ENCODE measurements around the gene PFKL.

The PFKL gene

DNA sequence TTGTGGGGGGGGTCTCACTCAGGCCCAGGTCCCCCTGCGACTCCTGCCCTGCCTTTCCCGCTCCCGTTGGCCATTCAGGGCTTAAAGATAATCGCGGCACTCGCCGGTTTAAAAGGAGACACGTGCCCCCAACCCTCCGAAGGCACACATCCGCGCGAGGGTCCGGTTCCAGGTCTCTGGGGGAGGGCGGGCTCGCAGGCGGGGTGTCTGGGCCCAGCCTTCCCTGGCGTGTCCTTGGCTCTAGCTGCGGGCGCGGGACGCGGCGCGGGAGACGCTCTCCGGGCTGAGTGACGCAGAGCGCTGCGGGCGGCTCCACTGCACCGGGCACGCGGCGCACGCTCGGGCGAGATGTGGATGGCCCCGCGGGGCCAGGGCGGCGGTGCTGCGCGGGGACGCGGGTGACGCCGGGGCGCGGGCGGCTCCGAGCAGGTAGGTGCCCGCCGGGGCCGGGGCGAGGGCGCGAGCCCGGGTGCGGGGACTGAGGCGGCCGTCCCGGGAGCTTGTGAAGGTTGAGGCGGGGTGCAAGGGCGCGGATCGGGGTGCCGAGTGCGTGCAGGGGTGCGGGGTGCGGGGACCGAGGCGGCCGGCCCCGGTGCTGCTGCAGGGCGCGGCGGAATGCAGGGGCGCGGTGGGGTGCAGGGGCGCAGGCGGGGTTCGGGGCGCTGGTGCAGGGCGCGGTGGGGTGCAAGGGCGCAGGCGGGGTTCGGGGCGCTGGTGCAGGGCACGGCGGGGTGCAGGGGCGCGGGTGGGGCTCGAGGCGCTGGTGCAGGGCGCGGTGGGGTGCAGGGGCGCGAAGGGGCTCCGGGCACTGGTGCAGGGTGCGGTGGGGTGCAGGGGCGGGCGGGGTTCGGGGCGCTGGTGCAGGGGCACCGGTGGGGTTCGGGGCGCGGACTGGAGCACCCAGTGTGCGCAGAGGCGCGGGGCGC, 50.3 kb downstream of the PFKL start:
- Histone ChIP-seq H3K4me1 (ENCODE audit: control insufficient read depth, insufficient read depth, low read length, poor library complexity, severe bottlenecking) (no peaks in the 10 kb centered on the region), H3K36me3 (ENCODE audit: control insufficient read depth, insufficient read depth, low read length) (no peaks in the 10 kb centered on the region), H3K9me3 (ENCODE audit: control insufficient read depth, low read length) (no peaks in the 10 kb centered on the region), H3K27ac (ENCODE audit: low read depth, low read length, severe bottlenecking) (no peak overlapping the region), H3K4me3 (ENCODE audit: extremely low read depth, insufficient read depth, low read length, poor library complexity, severe bottlenecking) (no peak overlapping the region)
- WGBS, 2 experiments (ENCODE audit: insufficient coverage in 2 of 2): 94 to 96% methylated on average over 81 to 106 of the region's 113 CpGs

DNA sequence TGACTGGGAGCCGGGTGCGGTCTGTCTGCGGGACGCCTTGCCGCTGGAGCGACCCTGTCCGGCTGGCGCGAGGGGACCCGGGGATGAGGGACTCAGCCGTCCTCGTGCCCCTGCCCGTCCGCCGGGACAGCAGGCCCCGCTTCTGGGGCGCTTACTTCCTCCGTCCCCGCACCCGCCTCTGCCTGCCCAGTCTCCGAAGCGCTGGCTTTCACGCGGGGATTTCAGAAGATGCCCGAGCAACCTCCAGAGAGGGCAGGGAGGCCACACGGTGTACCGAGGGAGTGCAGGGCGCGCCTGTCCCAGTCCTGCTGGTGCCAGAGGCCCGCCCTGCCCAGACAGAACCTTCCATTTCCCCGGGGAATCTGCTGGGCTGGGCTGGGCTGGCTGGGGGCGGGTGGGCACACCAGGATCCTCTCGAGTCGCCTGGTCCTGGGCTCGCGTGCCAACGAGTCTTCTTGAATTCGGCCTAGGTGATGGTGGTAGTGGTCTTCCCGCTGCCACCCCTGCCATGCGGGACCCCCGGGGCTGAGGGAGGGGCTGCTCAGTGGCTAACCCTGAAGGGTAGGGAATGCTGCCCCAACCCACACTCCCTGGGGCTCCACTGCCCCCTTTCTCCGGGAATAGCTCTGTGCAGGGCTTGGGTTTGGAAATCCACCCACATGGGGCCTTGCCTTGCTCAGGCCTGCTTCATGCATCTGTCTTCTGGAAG, 51.1 kb downstream of the PFKL start:
- H3K9me3 ChIP-seq (ENCODE audit: control insufficient read depth, low read length): no peaks in the 10 kb centered on the region
- H3K27ac ChIP-seq (ENCODE audit: low read depth, low read length, severe bottlenecking): no peak overlapping the region
- H3K36me3 ChIP-seq (ENCODE audit: control insufficient read depth, insufficient read depth, low read length): no peaks in the 10 kb centered on the region
- H3K4me1 ChIP-seq (ENCODE audit: control insufficient read depth, insufficient read depth, low read length, poor library complexity, severe bottlenecking): no peaks in the 10 kb centered on the region
- no peak overlapping the region for H3K4me3 ChIP-seq (ENCODE audit: extremely low read depth, insufficient read depth, low read length, poor library complexity, severe bottlenecking)
- 94 to 95% methylated on average over 30 to 38 of the region's 42 CpGs for WGBS, 2 experiments (ENCODE audit: insufficient coverage in 2 of 2)

DNA sequence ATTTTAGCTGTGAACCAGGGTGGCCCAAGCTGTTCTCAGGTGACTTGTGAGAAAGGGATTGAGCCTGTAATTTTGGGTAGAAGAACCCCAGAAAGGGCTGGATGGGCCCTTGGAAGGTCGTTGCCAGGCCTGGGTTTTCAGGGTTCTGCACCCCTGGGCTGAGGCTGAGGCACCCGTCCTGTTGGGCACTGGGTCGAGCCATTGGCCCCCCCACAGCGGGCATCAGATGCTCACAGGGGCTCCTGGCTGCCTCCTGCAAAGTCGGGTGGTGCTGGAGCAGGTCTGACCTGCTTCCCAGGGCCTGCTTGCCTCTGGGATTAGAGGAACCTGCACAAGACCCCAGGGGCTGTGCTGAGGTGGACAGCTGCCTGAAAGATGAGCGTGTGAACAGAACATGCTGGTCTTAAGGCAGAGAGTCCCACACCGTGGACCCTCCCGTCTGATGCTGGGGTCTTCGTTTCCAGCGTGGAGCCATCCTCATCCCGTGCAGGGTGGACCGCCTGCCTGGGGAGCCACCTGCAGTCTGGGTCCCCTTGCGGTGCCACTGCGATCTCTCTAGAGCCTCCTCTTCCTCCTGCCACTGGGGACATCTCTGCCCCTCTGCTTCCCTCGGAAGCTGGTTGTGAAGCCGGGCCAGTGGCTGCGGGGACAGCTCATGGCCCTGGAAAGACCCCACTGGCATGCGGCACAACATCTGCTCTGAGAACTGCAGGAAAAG, 51.8 kb downstream of the PFKL start:
- H3K36me3 ChIP-seq (ENCODE audit: control insufficient read depth, insufficient read depth, low read length): no peaks in the 10 kb centered on the region
- no peak overlapping the region for H3K27ac ChIP-seq (ENCODE audit: low read depth, low read length, severe bottlenecking)
- WGBS, 2 experiments (ENCODE audit: insufficient coverage in 2 of 2): 90 to 92% methylated on average over 15 to 18 of the region's 18 CpGs
- H3K4me3 ChIP-seq (ENCODE audit: extremely low read depth, insufficient read depth, low read length, poor library complexity, severe bottlenecking): no peak overlapping the region
- no peaks in the 10 kb centered on the region for H3K4me1 ChIP-seq (ENCODE audit: control insufficient read depth, insufficient read depth, low read length, poor library complexity, severe bottlenecking)
- no peaks in the 10 kb centered on the region for H3K9me3 ChIP-seq (ENCODE audit: control insufficient read depth, low read length)

DNA sequence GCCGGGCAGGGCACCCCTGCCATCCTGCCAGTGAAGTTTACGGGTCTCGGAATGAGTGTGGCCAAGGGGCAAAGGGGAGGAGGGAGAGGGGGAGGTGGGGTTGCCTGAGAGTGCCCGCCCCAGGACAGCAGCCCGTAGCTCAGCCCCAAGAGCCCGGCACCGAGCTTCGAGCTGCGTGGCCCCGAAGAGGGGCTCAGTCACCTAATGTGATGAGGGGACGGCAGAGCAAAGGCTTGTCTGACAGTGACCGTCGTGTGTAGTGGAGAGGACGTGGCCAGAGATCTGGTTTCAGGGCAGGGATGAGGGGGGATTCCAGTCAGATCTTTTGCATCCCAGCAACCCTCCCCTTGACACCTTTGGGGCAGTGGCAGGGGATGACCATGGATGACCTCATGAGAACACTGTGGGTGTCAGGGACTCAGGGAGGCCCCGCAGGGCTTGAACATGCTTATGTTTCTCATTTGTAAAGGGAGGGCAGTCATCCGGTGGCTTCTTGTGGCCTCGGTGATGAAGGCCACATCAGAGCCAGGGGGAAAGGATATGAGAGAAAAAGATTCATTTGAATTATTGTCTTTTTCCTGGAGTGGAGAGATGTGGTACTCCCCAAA, 52.5 kb downstream of the PFKL start:
- H3K4me1 ChIP-seq (ENCODE audit: control insufficient read depth, insufficient read depth, low read length, poor library complexity, severe bottlenecking): no peaks in the 10 kb centered on the region
- H3K9me3 ChIP-seq (ENCODE audit: control insufficient read depth, low read length): no peaks in the 10 kb centered on the region
- no peak overlapping the region for H3K27ac ChIP-seq (ENCODE audit: low read depth, low read length, severe bottlenecking)
- 93 to 95% methylated on average over 9 to 17 of the region's 17 CpGs for WGBS, 2 experiments (ENCODE audit: insufficient coverage in 2 of 2)
- no peaks in the 10 kb centered on the region for H3K36me3 ChIP-seq (ENCODE audit: control insufficient read depth, insufficient read depth, low read length)
- no peak overlapping the region for H3K4me3 ChIP-seq (ENCODE audit: extremely low read depth, insufficient read depth, low read length, poor library complexity, severe bottlenecking)

DNA sequence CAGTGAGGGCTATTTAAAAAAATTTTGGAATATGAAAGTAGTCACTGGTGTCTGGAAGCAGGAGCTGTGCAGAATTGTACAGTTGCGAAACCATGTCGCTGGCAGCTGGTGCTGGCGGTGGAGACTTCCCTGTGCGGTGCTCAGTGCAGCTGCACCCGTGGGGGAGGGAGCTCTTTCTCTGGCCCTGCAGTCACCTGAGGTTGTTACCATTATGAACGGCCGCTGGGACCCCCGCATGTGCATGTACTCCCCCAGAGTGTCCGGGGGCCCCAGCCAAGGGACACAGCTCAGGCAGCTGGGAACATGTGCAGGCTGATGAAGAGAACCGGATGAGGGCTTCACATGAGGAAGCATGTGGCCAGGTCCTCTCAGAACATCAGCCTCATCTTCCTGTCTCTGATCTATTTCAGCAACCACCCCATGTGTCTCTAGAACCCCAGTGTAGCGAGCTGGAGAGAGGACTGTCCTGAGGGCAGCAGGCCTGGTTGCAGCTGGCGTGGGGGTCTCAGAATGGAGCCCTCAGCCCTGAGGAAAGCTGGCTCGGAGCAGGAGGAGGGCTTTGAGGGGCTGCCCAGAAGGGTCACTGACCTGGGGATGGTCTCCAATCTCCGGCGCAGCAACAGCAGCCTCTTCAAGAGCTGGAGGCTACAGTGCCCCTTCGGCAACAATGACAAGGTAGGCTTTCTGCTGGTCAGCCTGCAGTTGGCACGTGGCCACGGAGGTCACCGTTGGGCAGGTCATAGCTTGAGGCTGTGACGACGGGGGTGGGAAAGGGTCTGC, 53.5 kb downstream of the PFKL start, which contains the start of gene TRPM2:
TSS of gene TRPM2 (plus strand) at position 431 of the 780 bp plus-strand sequence. CDS start at position 511, 80 bp downstream.
- 94 to 96% methylated on average over 18 to 20 of the region's 21 CpGs for WGBS, 2 experiments (ENCODE audit: insufficient coverage in 2 of 2)
- Histone ChIP-seq H3K36me3 (ENCODE audit: control insufficient read depth, insufficient read depth, low read length) (no peaks in the 10 kb centered on the region), H3K4me3 (ENCODE audit: extremely low read depth, insufficient read depth, low read length, poor library complexity, severe bottlenecking) (no peak within 1 kb of the TSS), H3K27ac (ENCODE audit: low read depth, low read length, severe bottlenecking) (no peak within 1 kb of the TSS), H3K4me1 (ENCODE audit: control insufficient read depth, insufficient read depth, low read length, poor library complexity, severe bottlenecking) (no peaks in the 10 kb centered on the region), H3K9me3 (ENCODE audit: control insufficient read depth, low read length) (no peaks in the 10 kb centered on the region)

DNA sequence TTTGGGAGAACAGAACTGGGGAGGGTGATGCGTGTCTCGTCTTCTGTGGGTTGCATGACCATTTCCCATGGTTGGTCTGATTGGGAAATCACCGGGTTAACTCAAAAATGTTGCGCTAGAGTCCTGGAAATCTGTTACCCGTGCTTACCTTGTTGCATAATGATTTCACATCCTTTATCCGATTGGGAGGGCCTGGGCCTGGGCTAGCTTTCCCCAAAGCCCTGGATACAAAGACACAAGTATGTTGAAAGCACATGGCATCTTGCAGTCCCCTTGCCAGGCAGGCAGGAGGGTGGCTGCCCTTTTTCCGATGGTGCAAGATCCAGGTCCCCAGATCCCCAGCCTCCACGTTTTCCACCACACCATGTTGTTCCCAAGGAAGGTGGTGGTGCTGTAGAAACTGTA, 54.1 kb downstream of the PFKL start:
- 92 to 93% methylated on average over 6 to 7 of the region's 8 CpGs for WGBS, 2 experiments (ENCODE audit: insufficient coverage in 2 of 2)
- H3K9me3 ChIP-seq (ENCODE audit: control insufficient read depth, low read length): no peaks in the 10 kb centered on the region

DNA sequence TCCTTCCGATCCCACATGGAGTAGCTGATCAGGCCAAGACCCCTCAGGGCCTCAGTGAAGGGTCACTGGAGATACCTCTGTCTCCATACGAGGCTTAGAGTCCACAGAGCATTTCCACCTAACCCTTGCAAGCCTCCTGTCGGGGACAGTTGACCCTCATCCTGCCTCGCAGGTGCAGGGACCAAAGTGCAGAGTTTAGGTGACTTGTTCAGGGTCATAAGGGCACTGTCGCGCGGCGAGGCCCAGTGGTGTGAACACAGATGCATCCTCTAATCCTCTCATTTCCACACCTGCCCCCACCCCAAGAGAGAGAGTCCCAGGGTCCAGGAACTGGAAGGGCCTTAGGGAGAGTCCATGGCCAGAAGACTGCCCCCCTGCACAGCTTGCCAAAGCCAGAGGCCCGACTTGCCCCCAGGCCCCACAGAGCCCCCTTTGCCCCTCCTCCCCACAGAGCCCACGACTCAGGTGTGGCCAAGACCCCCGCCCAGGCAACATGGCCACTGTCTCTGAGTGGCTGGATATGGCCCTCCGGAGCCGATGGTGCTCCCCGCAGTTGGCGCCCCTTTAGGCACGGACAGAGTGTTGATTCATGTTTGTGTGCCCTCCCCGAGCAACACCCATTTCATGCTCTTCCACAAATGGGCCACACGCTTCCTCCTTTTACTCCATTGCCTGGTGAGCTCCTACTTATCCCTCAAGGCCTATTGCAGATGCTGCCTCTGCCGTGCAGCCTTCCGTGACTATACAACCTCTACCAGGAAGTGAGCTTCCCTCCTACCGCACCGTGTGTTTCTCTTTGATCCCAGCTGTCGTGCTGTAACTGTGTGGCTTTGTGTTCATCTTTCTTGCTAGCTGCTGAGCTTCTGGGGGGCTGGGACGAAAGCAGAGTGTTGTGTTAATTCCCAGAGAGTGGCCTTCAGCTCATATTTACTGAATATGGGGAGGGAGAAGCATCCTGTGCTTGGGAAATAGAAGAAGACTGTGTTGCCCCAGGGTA, 55.2 kb downstream of the PFKL start:
- Histone ChIP-seq H3K9me3 (ENCODE audit: control insufficient read depth, low read length) (no peaks in the 10 kb centered on the region), H3K36me3 (ENCODE audit: control insufficient read depth, insufficient read depth, low read length) (no peaks in the 10 kb centered on the region), H3K27ac (ENCODE audit: low read depth, low read length, severe bottlenecking) (no peak overlapping the region), H3K4me1 (ENCODE audit: control insufficient read depth, insufficient read depth, low read length, poor library complexity, severe bottlenecking) (no peaks in the 10 kb centered on the region), H3K4me3 (ENCODE audit: extremely low read depth, insufficient read depth, low read length, poor library complexity, severe bottlenecking) (no peak overlapping the region)
- WGBS, 2 experiments (ENCODE audit: insufficient coverage in 2 of 2): 90 to 94% methylated on average over 14 to 24 of the region's 24 CpGs

More for the DNA sequence above, 54.1 kb downstream of the PFKL start:
- H3K4me3 ChIP-seq (ENCODE audit: extremely low read depth, insufficient read depth, low read length, poor library complexity, severe bottlenecking): no peak overlapping the region
- no peaks in the 10 kb centered on the region for H3K36me3 ChIP-seq (ENCODE audit: control insufficient read depth, insufficient read depth, low read length)
- no peaks in the 10 kb centered on the region for H3K4me1 ChIP-seq (ENCODE audit: control insufficient read depth, insufficient read depth, low read length, poor library complexity, severe bottlenecking)
- no peak overlapping the region for H3K27ac ChIP-seq (ENCODE audit: low read depth, low read length, severe bottlenecking)

DNA sequence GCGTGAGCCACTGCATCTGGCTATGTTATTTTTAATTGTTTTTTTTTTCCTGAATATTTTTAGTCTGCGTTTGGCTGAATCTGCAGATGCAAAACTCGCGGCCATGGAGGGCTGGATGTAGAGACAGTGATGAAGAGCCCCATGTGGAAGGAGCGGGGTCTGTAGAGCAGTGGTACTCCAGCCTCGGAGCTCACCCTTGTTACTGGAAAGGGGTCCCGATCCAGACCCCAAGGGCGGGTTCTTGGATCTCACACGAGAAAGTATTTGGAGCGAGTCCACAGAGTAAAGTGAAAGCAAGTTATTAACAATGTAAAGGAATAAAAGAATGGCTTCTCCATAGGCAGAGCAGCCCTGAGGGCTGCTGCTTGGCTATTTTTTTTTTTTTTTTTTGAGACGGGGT, 56.3 kb downstream of the PFKL start:
- 90 to 94% methylated on average over 10 to 11 of the region's 11 CpGs for WGBS, 2 experiments (ENCODE audit: insufficient coverage in 2 of 2)
- no peaks in the 10 kb centered on the region for H3K9me3 ChIP-seq (ENCODE audit: control insufficient read depth, low read length)
- no peaks in the 10 kb centered on the region for H3K4me1 ChIP-seq (ENCODE audit: control insufficient read depth, insufficient read depth, low read length, poor library complexity, severe bottlenecking)
- no peaks in the 10 kb centered on the region for H3K36me3 ChIP-seq (ENCODE audit: control insufficient read depth, insufficient read depth, low read length)
- H3K4me3 ChIP-seq (ENCODE audit: extremely low read depth, insufficient read depth, low read length, poor library complexity, severe bottlenecking): no peak overlapping the region
- H3K27ac ChIP-seq (ENCODE audit: low read depth, low read length, severe bottlenecking): no peak overlapping the region

DNA sequence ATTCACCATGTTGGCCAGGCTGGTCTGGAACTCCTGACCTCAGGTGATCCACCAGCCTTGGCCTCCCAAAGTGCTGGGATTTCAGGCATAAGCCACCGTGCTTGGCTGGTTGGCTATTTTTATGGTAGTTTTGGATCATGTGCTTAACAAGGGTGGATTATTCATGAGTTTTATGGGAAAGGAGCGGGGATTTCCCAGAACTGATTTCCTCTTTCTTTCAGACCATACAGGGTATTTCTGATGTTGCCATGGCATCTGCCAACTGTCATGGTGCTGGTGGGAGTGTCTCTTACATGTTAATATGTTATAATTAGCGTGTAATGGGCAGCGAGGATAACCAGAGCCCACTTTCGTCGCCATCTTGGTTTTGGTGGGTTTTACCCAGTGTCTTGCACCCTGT, 56.8 kb downstream of the PFKL start:
- Histone ChIP-seq H3K9me3 (ENCODE audit: control insufficient read depth, low read length) (no peaks in the 10 kb centered on the region), H3K4me1 (ENCODE audit: control insufficient read depth, insufficient read depth, low read length, poor library complexity, severe bottlenecking) (no peaks in the 10 kb centered on the region)
- WGBS, 2 experiments (ENCODE audit: insufficient coverage in 2 of 2): 90 to 100% methylated on average over 4 to 5 of the region's 6 CpGs

More for the DNA sequence above, 56.8 kb downstream of the PFKL start:
- Histone ChIP-seq H3K27ac (ENCODE audit: low read depth, low read length, severe bottlenecking) (no peak overlapping the region), H3K4me3 (ENCODE audit: extremely low read depth, insufficient read depth, low read length, poor library complexity, severe bottlenecking) (no peak overlapping the region), H3K36me3 (ENCODE audit: control insufficient read depth, insufficient read depth, low read length) (no peaks in the 10 kb centered on the region)
